Stimulated activated CD8-positive, alpha-beta memory T cell treated with anti-CD3 and anti-CD28 coated beads, Interleukin-12 subunit alpha, Interleukin-12 subunit beta, amount 100 ng/mL, for 24 hours (primary cell): Measurements from ENCODE around the gene NTNG1.

Experiments used
- DNase-seq: peaks from one replicate; pipeline ENCODE4 v3.0.0-alpha.2; 2020; ENCODE audit errors: extremely low read depth

NTNG1 gene

GRCh38 chr1:107512836-107513235 is 372.0 kb downstream of the NTNG1 start:
- DNase-seq = no peak

GRCh38 chr1:107514841-107515240 is 374.0 kb downstream of the NTNG1 start:
- DNase-seq = no peak

GRCh38 chr1:107515702-107516101 is 374.9 kb downstream of the NTNG1 start:
- DNase-seq = no peak

GRCh38 chr1:107523061-107523460 is 382.2 kb downstream of the NTNG1 start:
- no peak for DNase-seq

GRCh38 chr1:107523736-107524135 is 382.9 kb downstream of the NTNG1 start:
- no peak for DNase-seq

- no peak for DNase-seq
Observed at GRCh38 chr1:107524301-107524700, 383.5 kb downstream of the NTNG1 start.

- no peak for DNase-seq
Observed at GRCh38 chr1:107525145-107525544, 384.3 kb downstream of the NTNG1 start.

GRCh38 chr1:107525961-107526360 is 385.1 kb downstream of the NTNG1 start:
- no peak for DNase-seq

- no peak for DNase-seq
Observed at GRCh38 chr1:107526524-107527198, 385.8 kb downstream of the NTNG1 start.

GRCh38 chr1:107529511-107530149 is 388.8 kb downstream of the NTNG1 start:
- DNase-seq = no peak

GRCh38 chr1:107530543-107530942 is 389.7 kb downstream of the NTNG1 start:
- DNase-seq = no peak

GRCh38 chr1:107531065-107531908 is 390.4 kb downstream of the NTNG1 start:
- no peak for DNase-seq

- no peak for DNase-seq
Observed at GRCh38 chr1:107532318-107532717, 391.5 kb downstream of the NTNG1 start.
